NCI-H2196 (cell line): ENCODE data around the gene TULP4.
"Not testable (repeated sequence)": the region's sequence is repeated elsewhere in the genome, so short reads cannot be mapped to it uniquely, and the experiment has no call there.

Experiments used
- DNase-seq: peaks from one replicate; lab custom pipeline; 2025; ENCODE audit not compliant: unreplicated experiment; lab: John Stamatoyannopoulos, UW

Gene TULP4

DNA sequence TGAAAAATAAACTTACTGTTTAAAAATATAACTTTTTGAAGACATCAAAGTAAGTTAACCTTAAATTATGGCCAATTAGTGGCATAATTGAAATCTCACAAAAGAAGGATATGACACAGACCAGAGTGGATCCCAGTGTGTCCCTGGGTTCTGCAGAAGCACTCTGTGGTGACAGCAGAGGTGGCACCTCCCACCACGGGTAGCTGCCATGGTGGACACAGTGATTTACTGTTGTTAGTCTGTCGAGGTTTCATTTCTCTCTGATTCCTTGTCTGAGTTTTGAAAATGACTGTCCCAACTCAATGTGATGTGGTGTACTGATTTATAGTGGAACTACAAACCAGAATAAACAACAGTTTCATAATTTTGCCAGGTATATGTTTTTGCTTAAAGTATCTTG, 76.5 kb downstream of the TULP4 start:
- DNase-seq, result no peak

- DNase-seq, result no peak
Observed at GRCh38 chr6:158389193-158389919, 77.1 kb downstream of the TULP4 start.

GRCh38 chr6:158391276-158391675, 79.0 kb downstream of the TULP4 start:
- no peak for DNase-seq

DNA sequence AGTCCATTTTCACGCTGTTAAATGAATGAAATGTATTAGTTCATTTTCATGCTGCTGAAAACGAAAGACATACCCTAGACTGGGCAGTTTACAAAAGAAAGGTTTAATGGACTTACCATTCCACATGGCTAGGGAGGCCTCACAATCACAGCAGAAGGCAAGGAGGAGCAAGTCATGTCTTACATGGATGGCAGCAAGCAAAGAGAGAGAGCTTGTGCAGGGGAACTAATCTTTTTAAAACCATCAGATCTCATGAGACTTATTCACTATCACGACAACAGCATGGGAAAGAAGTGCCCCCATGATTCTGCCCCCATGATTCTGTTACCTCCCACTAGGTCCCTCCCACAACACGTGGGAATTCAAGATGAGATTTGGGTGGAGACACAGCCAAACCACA, 79.7 kb downstream of the TULP4 start:
- DNase-seq, result not testable (repeated sequence)

DNA sequence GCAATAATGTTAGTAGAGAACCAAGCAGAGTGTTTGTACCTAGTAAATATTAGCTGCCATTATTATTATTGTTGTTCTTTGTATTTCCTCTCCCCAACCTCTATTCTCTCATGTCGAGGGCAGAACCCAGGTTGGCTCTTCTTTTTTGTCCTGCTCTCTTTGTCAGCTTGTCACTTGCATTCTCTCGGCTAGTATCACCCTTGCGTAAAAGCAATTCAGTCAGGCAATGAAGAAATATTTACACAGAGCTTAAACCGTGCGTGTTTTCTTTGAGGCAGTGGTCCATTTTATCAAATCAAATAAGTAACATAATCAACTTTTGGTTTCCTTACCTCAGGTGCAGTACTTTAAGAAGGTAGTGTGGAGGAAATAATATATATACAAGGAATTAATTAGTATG, 83.9 kb downstream of the TULP4 start:
- DNase-seq, result no peak

GRCh38 chr6:158397578-158397977, 85.3 kb downstream of the TULP4 start:
- DNase-seq, result no peak

DNA sequence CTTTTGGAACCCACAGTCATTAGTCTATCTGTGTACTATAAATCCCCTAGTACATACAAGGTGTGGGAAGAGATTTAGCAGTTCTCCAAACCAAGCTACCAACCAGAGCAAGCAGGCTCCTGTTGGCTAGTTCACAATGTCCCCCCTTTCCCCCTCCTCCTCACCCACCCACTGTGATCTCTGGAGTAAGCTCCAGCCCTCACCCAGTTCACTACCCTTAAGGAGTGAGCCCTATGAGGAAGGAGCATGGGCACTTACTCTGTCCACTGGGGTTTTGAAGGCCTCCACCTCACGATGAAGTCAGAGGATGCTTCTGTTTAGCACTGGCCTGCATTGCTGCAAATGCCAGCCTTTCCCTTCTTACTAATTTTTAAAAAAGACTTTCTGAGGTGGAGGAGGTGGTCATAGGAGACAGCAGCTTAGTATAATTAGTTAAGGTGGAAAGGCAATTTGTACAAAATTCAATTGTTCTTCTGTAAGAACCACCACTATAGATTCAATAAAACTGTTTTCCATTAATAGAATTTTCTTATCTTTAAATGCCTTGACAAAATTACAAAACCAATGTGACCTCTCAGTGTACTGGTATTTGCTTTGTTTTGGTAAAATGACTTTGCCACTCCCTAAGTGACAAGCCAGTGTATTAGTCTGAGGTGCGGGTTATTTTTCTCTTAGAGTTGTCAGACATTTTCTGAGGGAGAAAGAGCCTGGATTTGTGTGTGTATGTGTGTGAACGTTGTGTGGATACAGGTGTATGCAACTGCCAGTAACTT, 86.2 kb downstream of the TULP4 start:
- no peak for DNase-seq

- DNase-seq, result no peak
Observed at GRCh38 chr6:158399040-158399700, 86.9 kb downstream of the TULP4 start.

DNA sequence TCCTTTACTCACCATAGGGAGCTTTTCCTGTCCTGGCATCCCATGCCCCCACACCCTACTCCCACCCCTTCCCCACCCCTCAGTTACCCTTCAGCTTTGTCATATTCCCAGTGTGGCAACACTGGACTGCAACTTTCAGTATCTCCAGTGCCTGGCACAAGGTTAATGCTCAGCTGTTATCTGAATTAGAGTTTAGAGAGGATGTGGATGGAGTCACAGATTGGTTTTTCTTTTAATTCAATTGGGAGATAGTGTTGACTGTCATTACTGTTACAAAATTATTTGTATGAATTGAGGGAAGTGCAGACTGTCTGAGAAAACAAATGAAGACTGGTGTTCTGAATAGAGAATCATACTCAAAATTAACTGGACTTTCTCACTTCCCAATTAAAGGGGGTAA, 89.9 kb downstream of the TULP4 start:
- DNase-seq, result no peak

DNA sequence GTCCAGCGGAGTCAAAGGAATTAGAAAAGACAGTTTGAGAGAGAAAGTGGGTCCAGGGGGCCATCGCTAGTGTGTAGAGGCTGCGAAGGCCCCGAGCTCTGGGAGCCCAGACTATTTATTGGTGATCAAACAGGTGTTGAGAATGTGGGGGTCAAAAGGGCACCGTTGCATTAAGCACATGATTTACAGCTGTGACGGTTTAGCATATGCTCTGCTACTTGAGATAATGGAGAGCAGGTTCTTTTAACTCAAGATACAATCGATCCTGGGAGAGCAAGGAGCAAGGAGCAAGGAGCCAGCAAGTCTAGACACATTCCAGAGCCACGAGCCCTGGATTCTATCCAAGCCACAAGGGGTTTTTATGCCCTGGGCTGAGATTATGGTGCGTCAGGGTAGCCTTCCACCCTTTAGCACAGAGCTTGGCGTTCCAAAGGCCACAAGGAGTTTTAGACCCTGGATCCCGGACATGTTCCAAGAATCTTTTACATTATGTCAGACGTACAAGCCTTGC, 93.1 kb downstream of the TULP4 start:
- not testable (repeated sequence) for DNase-seq

DNA sequence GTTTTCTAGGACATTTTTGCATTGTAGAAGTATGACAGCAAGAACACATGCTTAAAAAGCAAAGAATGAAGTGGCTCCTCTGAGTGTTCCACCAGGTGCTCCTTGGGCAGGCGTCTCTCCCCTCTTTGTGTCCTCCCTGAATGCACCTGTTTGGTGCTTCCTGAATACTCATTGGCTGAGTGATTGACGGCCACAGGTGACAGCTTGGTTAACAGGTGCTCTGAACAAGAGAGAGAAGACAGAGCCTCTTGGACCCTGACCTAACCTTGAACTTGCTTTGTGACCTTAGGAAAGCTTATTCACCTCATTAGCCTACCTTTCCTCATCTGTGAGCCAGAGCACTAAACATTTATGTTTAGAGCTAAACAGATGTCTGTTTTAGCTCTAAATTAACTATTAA, 93.7 kb downstream of the TULP4 start:
- DNase-seq, result no peak

- no peak for DNase-seq
Observed at GRCh38 chr6:158406736-158407135, 94.5 kb downstream of the TULP4 start.

GRCh38 chr6:158408013-158408412, 95.7 kb downstream of the TULP4 start:
- DNase-seq, result no peak

GRCh38 chr6:158408552-158409130, 96.4 kb downstream of the TULP4 start:
- no peak for DNase-seq

GRCh38 chr6:158409451-158409850, 97.2 kb downstream of the TULP4 start:
- no peak for DNase-seq

DNA sequence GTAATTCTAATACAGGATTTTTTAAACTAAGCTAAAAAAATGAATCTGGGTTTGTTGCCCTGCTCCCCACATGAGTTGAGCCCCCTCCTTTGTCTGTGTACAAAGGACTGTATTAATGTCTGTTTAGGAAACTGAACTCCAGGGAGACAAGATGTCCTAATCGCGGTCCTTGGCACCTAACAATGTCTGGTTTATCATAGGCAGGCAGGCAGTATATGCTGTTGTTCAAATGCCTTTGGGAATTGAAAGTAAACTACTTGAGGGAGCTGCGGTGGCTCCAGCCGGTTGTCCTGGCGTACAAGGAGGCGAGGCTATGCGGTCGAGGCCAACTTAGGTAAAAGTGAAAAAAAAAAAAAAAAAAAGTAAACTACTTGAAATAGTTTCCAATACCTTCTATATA, 98.5 kb downstream of the TULP4 start:
- no peak for DNase-seq

DNA sequence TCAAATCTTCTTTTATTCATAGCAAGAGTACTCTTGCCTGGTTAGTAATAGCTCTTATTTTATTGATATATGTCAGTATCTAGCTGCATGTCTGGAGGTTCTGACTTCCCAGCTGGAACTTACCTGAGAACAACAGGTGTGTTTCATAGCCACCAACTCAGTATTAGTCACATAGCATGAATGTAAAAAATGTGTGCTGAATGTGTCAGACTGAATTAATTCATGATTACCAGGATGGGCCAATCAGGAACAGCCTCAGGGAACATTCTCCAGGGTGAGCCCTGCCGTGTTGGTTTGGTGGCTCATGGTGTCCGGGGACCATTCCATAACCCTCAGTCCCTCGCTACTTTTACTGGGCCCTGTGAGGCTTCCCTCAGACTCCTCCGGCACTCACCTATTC, 99.7 kb downstream of the TULP4 start:
- DNase-seq, result no peak

DNA sequence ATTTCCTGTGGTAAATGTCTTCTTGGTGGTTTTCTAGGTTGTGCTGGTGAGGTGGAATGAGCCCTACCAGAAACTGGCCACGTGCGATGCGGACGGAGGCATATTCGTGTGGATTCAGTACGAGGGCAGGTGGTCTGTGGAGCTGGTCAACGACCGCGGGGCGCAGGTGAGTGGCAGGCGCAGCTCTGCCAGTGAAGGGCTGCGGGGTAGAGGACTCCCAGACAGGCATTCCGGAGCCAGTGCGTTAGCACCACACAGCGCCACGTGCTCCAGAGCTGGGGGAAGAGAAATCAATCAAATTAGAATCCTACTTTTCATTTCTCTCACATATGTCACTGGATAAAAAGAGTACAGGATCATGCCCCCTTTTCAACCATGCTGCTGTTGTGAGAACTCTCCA, 100.8 kb downstream of the TULP4 start:
- no peak for DNase-seq

DNA sequence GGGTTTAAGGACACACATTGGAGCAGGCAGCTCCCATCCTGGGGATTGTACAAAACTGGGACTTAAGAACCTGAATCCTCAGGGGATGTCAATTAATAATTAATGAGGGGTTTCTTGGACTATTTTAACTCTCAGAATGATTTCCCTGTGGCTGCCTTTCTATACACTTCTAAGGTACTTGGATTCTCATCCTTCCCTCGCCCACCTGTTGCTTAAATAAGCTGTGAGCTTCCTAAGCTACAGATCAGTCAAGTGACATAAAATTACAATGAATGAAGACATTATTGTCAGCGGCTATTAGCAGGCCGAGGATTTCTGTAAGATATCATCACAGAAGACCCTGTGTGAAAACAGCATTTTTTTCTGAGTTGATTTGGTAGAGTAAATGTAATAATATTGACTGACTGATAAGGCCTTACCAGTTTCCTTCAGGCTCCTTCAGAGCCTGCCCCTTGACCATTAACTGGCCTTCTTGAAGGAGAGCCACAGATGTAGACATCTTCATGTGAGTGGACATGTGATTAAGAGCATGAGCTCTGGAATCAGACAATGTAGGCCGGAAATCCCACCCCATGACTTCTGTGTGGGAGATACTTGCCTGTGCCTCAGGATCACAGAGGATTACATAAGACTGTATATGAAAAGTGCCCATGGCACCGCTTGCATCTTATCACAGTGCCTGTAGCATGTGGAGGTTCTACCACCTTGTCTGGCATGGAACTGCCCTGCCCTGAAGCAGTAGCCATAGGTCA, 101.7 kb downstream of the TULP4 start:
- DNase-seq, result no peak

DNA sequence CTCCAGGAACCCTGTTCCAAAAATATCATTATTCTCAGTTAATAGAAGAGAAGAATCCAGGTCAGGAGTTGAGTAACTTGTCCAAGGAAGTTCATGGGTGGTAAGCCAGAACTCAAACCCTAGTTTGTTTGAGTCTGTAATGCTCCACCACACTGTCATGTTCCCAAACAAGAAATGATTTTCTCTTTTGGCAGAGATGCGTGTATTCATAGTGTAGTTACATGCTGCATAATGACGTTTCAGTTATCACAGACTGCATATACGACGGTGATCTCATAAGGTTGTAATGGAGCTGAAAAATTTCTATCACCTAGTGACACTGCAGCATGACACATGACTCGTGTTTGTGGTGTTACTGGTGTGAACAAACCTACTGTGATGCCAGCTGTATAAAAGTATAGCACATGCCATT, 102.6 kb downstream of the TULP4 start:
- DNase-seq, result no peak

- DNase-seq, result no peak
Observed at GRCh38 chr6:158415666-158416065, 103.4 kb downstream of the TULP4 start.
